ENCODE results near the gene ATP6AP1. TPM values are rescaled to one million over a fixed set of nuclear protein-coding genes. Genes with fewer than 3 reads are reported as not detected.

ATP6AP1 gene
- total and polyA plus RNA-seq, 10 of the 15 experiments (the other 5 are each of a cell fraction or from before 2014, with no cell fraction given): 4.5 to 56.4 (median 32.0) TPM

DNA sequence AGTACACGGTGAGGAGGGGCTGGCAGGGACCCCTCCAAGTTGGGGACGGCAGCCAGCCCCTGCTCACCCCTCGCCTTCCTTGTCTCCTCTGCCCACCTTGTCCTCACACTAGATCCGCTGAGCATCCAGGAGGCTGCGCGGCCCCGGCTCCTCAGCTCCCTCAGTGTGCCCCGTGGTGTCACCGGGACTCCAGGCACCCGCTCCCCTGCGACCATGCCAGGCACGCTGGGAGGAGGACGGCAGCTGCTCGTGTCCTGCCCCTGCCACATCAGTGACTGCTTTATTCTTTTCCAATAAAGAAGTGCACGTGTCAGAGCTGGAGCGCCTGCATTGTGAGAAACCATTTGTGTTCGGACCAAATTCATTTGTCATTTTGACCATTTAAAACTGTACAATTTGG lies 21.8 kb downstream of the ATP6AP1 start:
- FAIRE-seq (no peak), DNase-seq (ENCODE audit: low read depth, low spot score) (no peak), ATAC-seq (no peak)
- no peak overlapping the region for H3K27ac ChIP-seq (ENCODE audit: control insufficient read depth, insufficient read depth)
- SMC1A ChIA-PET (ENCODE audit: uncharacterized antibody, unreplicated experiment): no interaction called here
- CTCF ChIA-PET: no interaction called here
- H2AFZ ChIP-seq (ENCODE audit: control insufficient read depth, low read depth, low read length): no peak overlapping the region
- no peak overlapping the region for H3K4me2 ChIP-seq (ENCODE audit: control insufficient read depth, insufficient read depth)
- in situ Hi-C loops (cut with MboI): no loop called here
- H3K36me3 ChIP-seq (ENCODE audit: control insufficient read depth in 2 of 2, insufficient read depth in 2 of 2, low read length in 1 of 2): peaks cover 0 to 2% of the 10 kb centered on the region in 2 experiments; a peak in 2 of 4 replicates
- RAD21 ChIA-PET (ENCODE audit: unreplicated experiment): no interaction called here
- H3K9me3 ChIP-seq (replicated peaks; ENCODE audit: control insufficient read depth, insufficient read depth, low read length): no peaks in the 10 kb centered on the region; the same call in 2 of the 3 replicates
- no peaks in the 10 kb centered on the region for H3K79me2 ChIP-seq (ENCODE audit: control insufficient read depth, insufficient read depth, low read length)
- H3K4me3 ChIP-seq: no peak overlapping the region
- intact Hi-C loops (cut with micrococcal nuclease; ENCODE audit: unreplicated experiment): no loop called here
- H3K4me1 ChIP-seq (ENCODE audit: control insufficient read depth, insufficient read depth, low read length): no peaks in the 10 kb centered on the region
- POLR2A ChIA-PET: no interaction called here
- H3K27me3 ChIP-seq (replicated peaks in 1 of 2; ENCODE audit: control insufficient read depth in 2 of 2, insufficient read depth in 2 of 2, low read length in 1 of 2): no peaks in the 10 kb centered on the region
- no peak overlapping the region for H3K9ac ChIP-seq (ENCODE audit: control insufficient read depth, insufficient read depth, low read length)
- H4K20me1 ChIP-seq (ENCODE audit: control insufficient read depth, insufficient read depth): no peaks in the 10 kb centered on the region
- TF ChIP-seq HDAC6 (IDR thresholded peaks at IDR 0.05; ENCODE audit: unreplicated experiment) (no peak), RBBP5 (conservative IDR thresholded peaks at IDR 0.05) (no peak), HDAC2 (IDR thresholded peaks at IDR 0.05) (no peak), MYC (IDR thresholded peaks at IDR 0.05; ENCODE audit: insufficient read depth, insufficient read length, insufficient replicate concordance, low read length, severe bottlenecking) (no peak), RB1 (IDR thresholded peaks at IDR 0.05; ENCODE audit: borderline replicate concordance) (no peak), BRCA1 (IDR thresholded peaks at IDR 0.05; ENCODE audit: low read depth, low read length) (no peak), SMAD1 (IDR thresholded peaks at IDR 0.05; ENCODE audit: low read depth, partially characterized antibody) (no peak), HDGF (IDR thresholded peaks at IDR 0.05) (no peak)
- BruUV-seq (replicated peaks): no TSS peak
- WGBS (ENCODE audit: insufficient coverage, insufficient replicate concordance, low lambda C conversion rate, missing lambda C conversion rate): 82% methylated on average over 17 of the region's 17 CpGs

DNA sequence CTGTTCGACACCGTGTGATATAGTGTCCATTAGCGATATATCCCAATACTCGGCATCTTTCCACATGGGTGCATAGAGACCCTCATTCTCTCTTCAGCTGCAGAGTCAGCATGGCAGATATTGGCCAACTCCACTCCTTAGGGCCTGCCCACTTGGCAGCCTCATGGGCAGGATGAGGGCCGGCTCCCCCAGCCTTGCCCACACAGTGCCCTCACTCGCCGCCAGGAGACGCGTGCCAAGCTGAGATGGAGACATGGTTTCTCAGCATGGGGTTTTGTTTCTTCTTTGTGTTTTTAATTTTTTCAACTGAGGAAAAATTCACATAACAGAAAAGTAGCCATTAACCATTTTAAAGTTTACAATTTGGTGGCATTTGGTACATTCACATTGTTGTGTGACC lies 24.3 kb downstream of the ATP6AP1 start:
- CTCF ChIA-PET: no interaction called here
- in situ Hi-C loops (cut with MboI) (no loop called here), intact Hi-C loops (cut with micrococcal nuclease; ENCODE audit: unreplicated experiment) (no loop called here)
- no peak for FAIRE-seq
- no peaks in the 10 kb centered on the region; the same call in 2 of the 3 replicates for H3K9me3 ChIP-seq (replicated peaks; ENCODE audit: control insufficient read depth, insufficient read depth, low read length)
- POLR2A ChIA-PET: interaction anchor here (1.2 kb wide), 1 partner anchor 22 kb away, joined by 3 read pairs; no protein-coding TSS in a partner anchor
- H3K79me2 ChIP-seq (ENCODE audit: control insufficient read depth, insufficient read depth, low read length): no peaks in the 10 kb centered on the region
- no peaks in the 10 kb centered on the region for H3K4me1 ChIP-seq (ENCODE audit: control insufficient read depth, insufficient read depth, low read length)
- H3K9ac ChIP-seq (ENCODE audit: control insufficient read depth, insufficient read depth, low read length): no peak overlapping the region
- SMC1A ChIA-PET (ENCODE audit: uncharacterized antibody, unreplicated experiment): no interaction called here
- TF ChIP-seq BACH1 (IDR thresholded peaks at IDR 0.05; ENCODE audit: borderline replicate concordance): no peak
- TF ChIP-seq GATAD2B (conservative IDR thresholded peaks at IDR 0.05; ENCODE audit: low read depth): no peak
- TF ChIP-seq NFYB (IDR thresholded peaks at IDR 0.05; ENCODE audit: insufficient read depth, low read depth, low read length): no peak
- no peak for TF ChIP-seq CBFB (IDR thresholded peaks at IDR 0.05; ENCODE audit: low read depth)
- TF ChIP-seq SPI1 (IDR thresholded peaks at IDR 0.05; ENCODE audit: borderline replicate concordance, insufficient read depth, low read depth, low read length): no peak
- TF ChIP-seq RBBP5 (conservative IDR thresholded peaks at IDR 0.05): no peak
- TF ChIP-seq, protein P1, sequence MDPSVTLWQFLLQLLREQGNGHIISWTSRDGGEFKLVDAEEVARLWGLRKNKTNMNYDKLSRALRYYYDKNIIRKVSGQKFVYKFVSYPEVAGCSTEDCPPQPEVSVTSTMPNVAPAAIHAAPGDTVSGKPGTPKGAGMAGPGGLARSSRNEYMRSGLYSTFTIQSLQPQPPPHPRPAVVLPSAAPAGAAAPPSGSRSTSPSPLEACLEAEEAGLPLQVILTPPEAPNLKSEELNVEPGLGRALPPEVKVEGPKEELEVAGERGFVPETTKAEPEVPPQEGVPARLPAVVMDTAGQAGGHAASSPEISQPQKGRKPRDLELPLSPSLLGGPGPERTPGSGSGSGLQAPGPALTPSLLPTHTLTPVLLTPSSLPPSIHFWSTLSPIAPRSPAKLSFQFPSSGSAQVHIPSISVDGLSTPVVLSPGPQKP (IDR thresholded peaks at IDR 0.05; ENCODE audit: low read depth, low read length): no peak
- no peak for TF ChIP-seq SREBF2 (IDR thresholded peaks at IDR 0.05; ENCODE audit: low read length)
- no peak for TF ChIP-seq CREM (IDR thresholded peaks at IDR 0.05; ENCODE audit: low read depth)
- no peaks in the 10 kb centered on the region for H4K20me1 ChIP-seq (ENCODE audit: control insufficient read depth, insufficient read depth)
- no peak for DNase-seq (ENCODE audit: low read depth, low spot score)
- no peak for ATAC-seq
- BruUV-seq (replicated peaks): no TSS peak
- RAD21 ChIA-PET (ENCODE audit: unreplicated experiment): no interaction called here
- H3K4me3 ChIP-seq: no peak overlapping the region
- WGBS (ENCODE audit: insufficient coverage, insufficient replicate concordance, low lambda C conversion rate, missing lambda C conversion rate): 96% methylated on average over 9 of the region's 9 CpGs
- no peak overlapping the region for H3K4me2 ChIP-seq (ENCODE audit: control insufficient read depth, insufficient read depth)
- H3K27ac ChIP-seq (ENCODE audit: control insufficient read depth, insufficient read depth): no peak overlapping the region
- peaks cover 0 to 2% of the 10 kb centered on the region in 2 experiments; a peak in 2 of 4 replicates for H3K36me3 ChIP-seq (ENCODE audit: control insufficient read depth in 2 of 2, insufficient read depth in 2 of 2, low read length in 1 of 2)
- no peaks in the 10 kb centered on the region for H3K27me3 ChIP-seq (replicated peaks in 1 of 2; ENCODE audit: control insufficient read depth in 2 of 2, insufficient read depth in 2 of 2, low read length in 1 of 2)
- no peak overlapping the region for H2AFZ ChIP-seq (ENCODE audit: control insufficient read depth, low read depth, low read length)

All from GM12878 (cell line).